ENCODE results near the gene DLL1.

Gene DLL1

GRCh38 chr6:170250981-170251775, 39.7 kb downstream of the DLL1 start:
- H3K27me3 Mint-ChIP-seq = peaks cover 30 to 35% of the 10 kb centered on the region in 2 donors
- H3K9me3 Mint-ChIP-seq = no peaks in the 10 kb centered on the region
- DNase-seq (no peak), ATAC-seq (replicated peaks) (no peak)
- H3K27ac Mint-ChIP-seq = no peak overlapping the region
- no peak overlapping the region for H3K4me3 Mint-ChIP-seq
- no peaks in the 10 kb centered on the region for H3K36me3 Mint-ChIP-seq
- no peaks in the 10 kb centered on the region for H3K4me1 Mint-ChIP-seq

GRCh38 chr6:170250455-170250854, 40.4 kb downstream of the DLL1 start:
- H3K27ac Mint-ChIP-seq = no peak overlapping the region
- H3K27me3 Mint-ChIP-seq = peaks cover 26 to 30% of the 10 kb centered on the region in 2 donors
- no peak overlapping the region for H3K4me3 Mint-ChIP-seq
- H3K4me1 Mint-ChIP-seq = no peaks in the 10 kb centered on the region
- DNase-seq = no peak
- ATAC-seq (replicated peaks) = no peak
- no peaks in the 10 kb centered on the region for H3K36me3 Mint-ChIP-seq
- H3K9me3 Mint-ChIP-seq = no peaks in the 10 kb centered on the region

GRCh38 chr6:170249817-170250216, 41.1 kb downstream of the DLL1 start:
- H3K9me3 Mint-ChIP-seq = no peaks in the 10 kb centered on the region
- no peak overlapping the region for H3K27ac Mint-ChIP-seq
- H3K4me1 Mint-ChIP-seq = no peaks in the 10 kb centered on the region
- H3K36me3 Mint-ChIP-seq = no peaks in the 10 kb centered on the region
- ATAC-seq (replicated peaks) (no peak), DNase-seq (no peak)
- H3K27me3 Mint-ChIP-seq = peaks cover 21 to 28% of the 10 kb centered on the region in 2 donors
- no peak overlapping the region for H3K4me3 Mint-ChIP-seq

GRCh38 chr6:170248861-170249600, 41.8 kb downstream of the DLL1 start:
- no peak for DNase-seq
- ATAC-seq (replicated peaks) = no peak
- Mint-ChIP-seq H3K27me3 (peaks cover 18 to 32% of the 10 kb centered on the region in 2 donors), H3K4me1 (no peaks in the 10 kb centered on the region), H3K36me3 (no peaks in the 10 kb centered on the region), H3K27ac (no peak overlapping the region), H3K4me3 (no peak overlapping the region), H3K9me3 (no peaks in the 10 kb centered on the region)

GRCh38 chr6:170248111-170248805, 42.6 kb downstream of the DLL1 start:
- Mint-ChIP-seq H3K36me3 (no peaks in the 10 kb centered on the region), H3K4me1 (no peaks in the 10 kb centered on the region), H3K4me3 (no peak overlapping the region), H3K9me3 (no peaks in the 10 kb centered on the region), H3K27ac (no peak overlapping the region), H3K27me3 (peaks cover 18 to 32% of the 10 kb centered on the region in 2 donors)
- no peak for DNase-seq
- ATAC-seq (replicated peaks) = no peak

GRCh38 chr6:170247178-170247701, 43.6 kb downstream of the DLL1 start:
- DNase-seq = no peak
- Mint-ChIP-seq H3K27me3 (peaks cover 18 to 21% of the 10 kb centered on the region in 2 donors), H3K9me3 (no peaks in the 10 kb centered on the region), H3K4me3 (no peak overlapping the region), H3K4me1 (no peaks in the 10 kb centered on the region), H3K36me3 (no peaks in the 10 kb centered on the region), H3K27ac (no peak overlapping the region)
- ATAC-seq (replicated peaks) = no peak

- DNase-seq (no peak), ATAC-seq (replicated peaks) (no peak)
- no peaks in the 10 kb centered on the region for H3K36me3 Mint-ChIP-seq
- H3K4me3 Mint-ChIP-seq = no peak overlapping the region
- no peaks in the 10 kb centered on the region for H3K9me3 Mint-ChIP-seq
- peaks cover 20 to 21% of the 10 kb centered on the region in 2 donors for H3K27me3 Mint-ChIP-seq
- H3K4me1 Mint-ChIP-seq = no peaks in the 10 kb centered on the region
- H3K27ac Mint-ChIP-seq = no peak overlapping the region
Observed at GRCh38 chr6:170245475-170245992, 45.3 kb downstream of the DLL1 start.

GRCh38 chr6:170244721-170245474, 46.0 kb downstream of the DLL1 start:
- Mint-ChIP-seq H3K36me3 (no peaks in the 10 kb centered on the region), H3K27ac (no peak overlapping the region), H3K4me1 (no peaks in the 10 kb centered on the region), H3K9me3 (no peaks in the 10 kb centered on the region), H3K27me3 (peaks cover 21 to 23% of the 10 kb centered on the region in 2 donors), H3K4me3 (no peak overlapping the region)
- DNase-seq (no peak), ATAC-seq (replicated peaks) (no peak)

- Mint-ChIP-seq H3K4me1 (no peaks in the 10 kb centered on the region), H3K36me3 (no peaks in the 10 kb centered on the region), H3K27me3 (peaks cover 18 to 21% of the 10 kb centered on the region in 2 donors), H3K4me3 (no peak overlapping the region), H3K9me3 (no peaks in the 10 kb centered on the region), H3K27ac (no peak overlapping the region)
- DNase-seq (no peak), ATAC-seq (replicated peaks) (no peak)
Observed at GRCh38 chr6:170243791-170244291, 47.0 kb downstream of the DLL1 start.

- Mint-ChIP-seq H3K4me1 (no peaks in the 10 kb centered on the region), H3K9me3 (no peaks in the 10 kb centered on the region), H3K4me3 (no peak overlapping the region), H3K36me3 (no peaks in the 10 kb centered on the region), H3K27me3 (peaks cover 16 to 18% of the 10 kb centered on the region in 2 donors), H3K27ac (no peak overlapping the region)
- DNase-seq (no peak), ATAC-seq (replicated peaks) (no peak)
Observed at GRCh38 chr6:170243386-170243785, 47.5 kb downstream of the DLL1 start.

- Mint-ChIP-seq H3K36me3 (no peaks in the 10 kb centered on the region), H3K27me3 (peaks cover 11 to 13% of the 10 kb centered on the region in 2 donors), H3K4me3 (no peak overlapping the region), H3K4me1 (no peaks in the 10 kb centered on the region), H3K9me3 (no peaks in the 10 kb centered on the region), H3K27ac (no peak overlapping the region)
- ATAC-seq (replicated peaks) = no peak
- DNase-seq = no peak
Observed at GRCh38 chr6:170238741-170239565, 51.9 kb downstream of the DLL1 start.

GRCh38 chr6:170237999-170238740, 52.7 kb downstream of the DLL1 start:
- Mint-ChIP-seq H3K27me3 (peaks cover 13 to 14% of the 10 kb centered on the region in 2 donors), H3K27ac (no peak overlapping the region), H3K9me3 (no peaks in the 10 kb centered on the region), H3K4me1 (no peaks in the 10 kb centered on the region), H3K36me3 (no peaks in the 10 kb centered on the region), H3K4me3 (no peak overlapping the region)
- ATAC-seq (replicated peaks) = no peak
- no peak for DNase-seq
